HEK293 (cell line): ENCODE results near the gene LHX6.

Experiments used
- CTCF ChIA-PET: fragments of 350-600 bp; formaldehyde crosslinking; extraction: SDS; loops from one replicate; lab custom pipeline; 2021; ENCODE audit warnings: antibody characterized with exemption; lab: Yijun Ruan, JAX
- POLR2A ChIA-PET: fragments of 300-600 bp; formaldehyde crosslinking; extraction: SDS; loops from one replicate; lab custom pipeline; 2020; ENCODE audit warnings: antibody characterized with exemption, inconsistent platforms; lab: Yijun Ruan, JAX
- H3K27ac ChIP-seq: fragments of 200-500 bp; sonication (Bioruptor generic); 2 replicates; pipeline ENCODE4 v1.5.1; 2014; ENCODE audit warnings: low read depth, low read length, control low read depth, inconsistent platforms; ENCODE audit errors: extremely low read depth
- H3K36me3 ChIP-seq, 2 experiments: fragments of 200-500 bp in 1 of 2; sonication (Bioruptor generic) in 1 of 2; 1 replicate in 1 of 2; 2 replicates in 1 of 2; pipeline ENCODE4 v1.5.1; 2014 to 2017; ENCODE audit warnings: inconsistent platforms in 2 of 2, low read length in 2 of 2; ENCODE audit not compliant: control insufficient read depth in 2 of 2, insufficient read depth in 1 of 2
- H3K4me1 ChIP-seq: fragments of 200-500 bp; sonication (Bioruptor generic); 2 replicates; pipeline ENCODE4 v1.5.1; 2014; ENCODE audit warnings: mild to moderate bottlenecking, low read length, inconsistent platforms; ENCODE audit not compliant: control insufficient read depth, insufficient read depth
- H3K4me3 ChIP-seq: 2 replicates; pipeline ENCODE4 v1.5.1; 2011; ENCODE audit warnings: low read depth, mild to moderate bottlenecking, control low read depth, low read length, moderate library complexity
- H3K9me3 ChIP-seq: fragments of 200-500 bp; sonication (Bioruptor generic); 2 replicates; pipeline ENCODE4 v1.5.1; 2014; ENCODE audit warnings: low read depth, low read length, inconsistent platforms; ENCODE audit not compliant: control insufficient read depth, insufficient read depth
- CTCF ChIP-seq: fragments of 450-650 bp; formaldehyde crosslinking; IDR thresholded peaks from 2 replicates; pipeline ENCODE4 v1.5.1; 2016; ENCODE audit warnings: missing biosample characterization, missing genetic modification characterization
- GLIS2 ChIP-seq: fragments of 450-650 bp; formaldehyde crosslinking; IDR thresholded peaks from 2 replicates; pipeline ENCODE4 v1.5.1; 2016; ENCODE audit warnings: missing biosample characterization, missing genetic modification characterization
- REST ChIP-seq: fragments of 450-650 bp; formaldehyde crosslinking; IDR thresholded peaks from 2 replicates; pipeline ENCODE4 v1.5.1; 2016; ENCODE audit warnings: missing biosample characterization, missing genetic modification characterization
- SP3 ChIP-seq: fragments of 450-650 bp; formaldehyde crosslinking; IDR thresholded peaks from 2 replicates; pipeline ENCODE4 v1.5.1; 2016; ENCODE audit warnings: missing biosample characterization, missing genetic modification characterization
- WT1 ChIP-seq: fragments of 450-650 bp; formaldehyde crosslinking; IDR thresholded peaks from 2 replicates; pipeline ENCODE4 v1.5.1; 2016; ENCODE audit warnings: missing biosample characterization, missing genetic modification characterization
- YY2 ChIP-seq: fragments of 450-650 bp; formaldehyde crosslinking; IDR thresholded peaks from 2 replicates; pipeline ENCODE4 v1.5.1; 2016; ENCODE audit warnings: missing biosample characterization, missing genetic modification characterization
- ZBTB1 ChIP-seq: fragments of 450-650 bp; formaldehyde crosslinking; IDR thresholded peaks from 2 replicates; pipeline ENCODE4 v1.5.1; 2016; ENCODE audit warnings: missing biosample characterization, missing genetic modification characterization
- ZBTB49 ChIP-seq: fragments of 450-650 bp; formaldehyde crosslinking; IDR thresholded peaks from 2 replicates; pipeline ENCODE4 v1.5.1; 2016; ENCODE audit warnings: missing biosample characterization, missing genetic modification characterization, low read depth
- ZBTB7A ChIP-seq: fragments of 450-650 bp; formaldehyde crosslinking; IDR thresholded peaks from 2 replicates; pipeline ENCODE4 v1.5.1; 2016; ENCODE audit warnings: low read depth, missing biosample characterization, missing genetic modification characterization
- ZEB2 ChIP-seq: fragments of 450-650 bp; formaldehyde crosslinking; IDR thresholded peaks from 2 replicates; pipeline ENCODE4 v1.5.1; 2016; ENCODE audit warnings: missing biosample characterization, missing genetic modification characterization
- ZFP41 ChIP-seq: fragments of 450-650 bp; formaldehyde crosslinking; IDR thresholded peaks from 2 replicates; pipeline ENCODE4 v1.5.1; 2016; ENCODE audit warnings: missing biosample characterization, missing genetic modification characterization, borderline replicate concordance
- ZIC2 ChIP-seq: fragments of 450-650 bp; formaldehyde crosslinking; IDR thresholded peaks from 2 replicates; pipeline ENCODE4 v1.5.1; 2016; ENCODE audit warnings: missing biosample characterization, missing genetic modification characterization
- ZNF121 ChIP-seq: fragments of 450-650 bp; formaldehyde crosslinking; IDR thresholded peaks from 2 replicates; pipeline ENCODE4 v1.5.1; 2016; ENCODE audit warnings: missing biosample characterization, missing genetic modification characterization
- ZNF133 ChIP-seq: fragments of 450-650 bp; formaldehyde crosslinking; IDR thresholded peaks from 2 replicates; pipeline ENCODE4 v1.5.1; 2016; ENCODE audit warnings: missing biosample characterization, missing genetic modification characterization
- ZNF280C ChIP-seq: fragments of 450-650 bp; formaldehyde crosslinking; IDR thresholded peaks from 2 replicates; pipeline ENCODE4 v1.5.1; 2016; ENCODE audit warnings: missing biosample characterization, missing genetic modification characterization
- ZNF449 ChIP-seq: fragments of 450-650 bp; formaldehyde crosslinking; IDR thresholded peaks from 2 replicates; pipeline ENCODE4 v1.5.1; 2017; ENCODE audit warnings: missing biosample characterization, mild to moderate bottlenecking, missing genetic modification characterization, moderate library complexity
- ZNF514 ChIP-seq: fragments of 450-650 bp; formaldehyde crosslinking; IDR thresholded peaks from 2 replicates; pipeline ENCODE4 v1.5.1; 2016; ENCODE audit warnings: missing biosample characterization, missing genetic modification characterization
- ZNF530 ChIP-seq: fragments of 450-650 bp; formaldehyde crosslinking; IDR thresholded peaks from 2 replicates; pipeline ENCODE4 v1.5.1; 2016; ENCODE audit warnings: low read depth, missing biosample characterization, missing genetic modification characterization
- ZNF555 ChIP-seq: fragments of 450-650 bp; formaldehyde crosslinking; conservative IDR thresholded peaks from 2 replicates; pipeline ENCODE4 v1.5.1; 2017; ENCODE audit warnings: missing biosample characterization, mild to moderate bottlenecking, missing genetic modification characterization, inconsistent platforms
- ZNF664 ChIP-seq: fragments of 450-650 bp; formaldehyde crosslinking; IDR thresholded peaks from 2 replicates; pipeline ENCODE4 v1.5.1; 2016; ENCODE audit warnings: missing biosample characterization, missing genetic modification characterization
- ZNF677 ChIP-seq: fragments of 450-650 bp; IDR thresholded peaks from 2 replicates; pipeline ENCODE4 v1.5.0; 2018; ENCODE audit warnings: missing biosample characterization, mild to moderate bottlenecking, missing genetic modification characterization, moderate library complexity
- ZNF747 ChIP-seq: fragments of 450-650 bp; formaldehyde crosslinking; IDR thresholded peaks from 2 replicates; pipeline ENCODE4 v1.5.1; 2016; ENCODE audit warnings: missing biosample characterization, missing genetic modification characterization
- ZNF768 ChIP-seq: fragments of 450-650 bp; formaldehyde crosslinking; IDR thresholded peaks from 2 replicates; pipeline ENCODE4 v1.5.1; 2018; ENCODE audit warnings: missing biosample characterization, mild to moderate bottlenecking, missing genetic modification characterization
- ZXDB ChIP-seq: fragments of 450-650 bp; formaldehyde crosslinking; IDR thresholded peaks from 2 replicates; pipeline ENCODE4 v1.5.1; 2016; ENCODE audit warnings: missing biosample characterization, missing genetic modification characterization

The LHX6 gene

GRCh38 chr9:122200960-122201595 lies 27.7 kb downstream of the LHX6 start:
- Histone ChIP-seq H3K36me3 (no peaks in the 10 kb centered on the region), H3K27ac (no peak overlapping the region)
- POLR2A ChIA-PET: no interaction called here
- TF ChIP-seq REST (tag by site-specific recombination) (no peak), ZNF530 (no peak), ZBTB7A (no peak), ZBTB1 (tag by site-specific recombination) (no peak), ZNF280C (tag by site-specific recombination) (no peak), ZNF677 (no peak), WT1 (tag by site-specific recombination) (0 out of 2 replicates have a peak, but pooled peaks have one; percentile 21), SP3 (tag by site-specific recombination) (no peak), ZFP41 (no peak), ZBTB49 (no peak), ZNF449 (tag by site-specific recombination) (no peak), GLIS2 (0 out of 2 replicates have a peak, but pooled peaks have one; percentile 15), ZNF664 (0 out of 2 replicates have a peak, but pooled peaks have one; percentile 13), YY2 (tag by site-specific recombination) (no peak), ZNF555 (no peak), ZIC2 (peak; percentile 53; the same call in 1 of the 2 replicates), ZXDB (tag by site-specific recombination) (no peak), CTCF (tag by site-specific recombination) (no peak), ZEB2 (tag by site-specific recombination) (no peak), ZNF133 (no peak), ZNF747 (tag by site-specific recombination) (no peak), ZNF768 (no peak), ZNF514 (tag by site-specific recombination) (no peak), ZNF121 (no peak)

More at GRCh38 chr9:122200960-122201595, 27.7 kb downstream of the LHX6 start:
- Histone ChIP-seq H3K4me3 (no peak overlapping the region), H3K4me1 (no peaks in the 10 kb centered on the region), H3K9me3 (no peaks in the 10 kb centered on the region)
- CTCF ChIA-PET: interaction anchor here (0.9 kb wide), 1 partner anchor 29 kb away, joined by 3 read pairs; no protein-coding TSS in a partner anchor
